Activated naive CD8-positive, alpha-beta T cell treated with anti-CD3 and anti-CD28 coated beads for 36 hours (primary cell): Measurements from ENCODE around the gene ZNF80. TPM values are rescaled to one million over a fixed set of nuclear protein-coding genes. Genes with fewer than 3 reads are reported as not detected.

Experiments
- DNase-seq: peaks from one replicate; pipeline ENCODE4 v3.0.0; 2021
- H3K27ac Mint-ChIP-seq: one replicate; pipeline ENCODE4 v1.8.0; 2022; ENCODE audit warnings: mild to moderate bottlenecking, moderate library complexity, mixed read lengths
- H3K27me3 Mint-ChIP-seq: one replicate; pipeline ENCODE4 v1.8.0; 2022; ENCODE audit warnings: mild to moderate bottlenecking, mixed read lengths
- H3K36me3 Mint-ChIP-seq: one replicate; pipeline ENCODE4 v1.8.0; 2021; ENCODE audit warnings: mild to moderate bottlenecking, mixed read lengths
- H3K4me1 Mint-ChIP-seq: one replicate; pipeline ENCODE4 v1.8.0; 2021; ENCODE audit warnings: mixed read lengths
- H3K4me3 Mint-ChIP-seq: one replicate; pipeline ENCODE4 v1.8.0; 2022; ENCODE audit warnings: mild to moderate bottlenecking, moderate library complexity, mixed read lengths
- H3K9me3 Mint-ChIP-seq: one replicate; pipeline ENCODE4 v1.8.0; 2022; ENCODE audit warnings: mixed read lengths
- total RNA-seq, 2 experiments: library from RNA; stranded (reverse); gene quantifications; one replicate each; pipeline ENCODE4 v1.2.3, GENCODE V29; 2021

Gene ZNF80
- total RNA-seq, 2 experiments from 2014 or later = 0.82 to 1.3 TPM

- H3K4me1 Mint-ChIP-seq = peaks cover 25% of the 10 kb centered on the region
- H3K27me3 Mint-ChIP-seq = no peaks in the 10 kb centered on the region
- peaks cover 4% of the 10 kb centered on the region for H3K9me3 Mint-ChIP-seq
- no peak overlapping the region for H3K27ac Mint-ChIP-seq
- DNase-seq = peak; percentile 79
- H3K4me3 Mint-ChIP-seq = no peak overlapping the region
- H3K36me3 Mint-ChIP-seq = peaks cover 3% of the 10 kb centered on the region
These were observed 23.5 kb downstream of the ZNF80 start for GRCh38 chr3:114213627-114214541.

GRCh38 chr3:114213292-114213626 lies 24.1 kb downstream of the ZNF80 start:
- no peak overlapping the region for H3K4me3 Mint-ChIP-seq
- no peaks in the 10 kb centered on the region for H3K36me3 Mint-ChIP-seq
- DNase-seq = no peak
- no peak overlapping the region for H3K27ac Mint-ChIP-seq
- H3K27me3 Mint-ChIP-seq = no peaks in the 10 kb centered on the region
- peaks cover 24% of the 10 kb centered on the region for H3K4me1 Mint-ChIP-seq
- H3K9me3 Mint-ChIP-seq = peaks cover 4% of the 10 kb centered on the region

DNA sequence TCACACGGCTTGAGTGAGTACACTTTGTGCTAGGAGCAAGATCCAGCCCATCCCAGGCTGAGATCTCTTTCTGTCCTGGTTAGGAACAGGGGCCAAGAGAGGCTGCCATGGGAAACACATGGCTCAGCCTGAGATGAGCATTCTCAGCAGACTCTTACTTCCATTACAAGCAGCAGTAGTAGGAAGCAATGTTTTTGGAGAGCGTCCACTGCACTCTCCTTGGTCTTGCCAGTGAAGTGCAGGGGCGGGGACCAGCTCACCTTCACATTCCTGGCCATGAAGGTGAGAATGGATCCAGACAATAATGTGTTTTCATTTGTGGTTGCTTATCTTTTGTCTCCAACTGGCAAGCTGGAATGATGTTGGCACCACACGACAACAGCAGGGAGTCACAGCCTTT lies 24.7 kb downstream of the ZNF80 start:
- Mint-ChIP-seq H3K36me3 (no peaks in the 10 kb centered on the region), H3K4me1 (peaks cover 28% of the 10 kb centered on the region), H3K27me3 (no peaks in the 10 kb centered on the region), H3K27ac (no peak overlapping the region), H3K4me3 (peak overlapping the region; percentile 35), H3K9me3 (peaks cover 4% of the 10 kb centered on the region)
- DNase-seq = no peak

DNA sequence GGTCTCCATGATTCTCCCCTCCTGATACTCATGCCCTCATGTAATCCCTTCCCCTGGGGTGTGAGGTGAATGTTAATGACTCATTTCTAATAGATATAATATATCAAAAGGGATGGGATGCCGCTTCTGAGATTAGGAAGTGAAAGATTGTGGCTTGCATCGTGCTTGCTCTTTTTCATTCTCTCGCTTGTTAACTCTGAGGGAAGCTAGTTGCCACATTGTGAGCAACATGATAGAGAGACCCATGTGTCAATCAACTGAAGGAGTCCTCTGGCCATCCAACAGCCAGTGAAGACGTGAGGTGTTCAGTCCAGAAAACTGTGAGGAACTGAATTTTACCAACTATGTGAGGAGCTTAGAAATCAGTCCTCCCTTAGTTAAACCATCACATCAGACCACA lies 29.6 kb downstream of the ZNF80 start:
- Mint-ChIP-seq H3K4me1 (peaks cover 37% of the 10 kb centered on the region), H3K36me3 (no peaks in the 10 kb centered on the region), H3K27me3 (no peaks in the 10 kb centered on the region), H3K4me3 (no peak overlapping the region), H3K27ac (no peak overlapping the region), H3K9me3 (peaks cover 5% of the 10 kb centered on the region)
- DNase-seq = no peak

- Mint-ChIP-seq H3K4me3 (no peak overlapping the region), H3K27me3 (no peaks in the 10 kb centered on the region), H3K36me3 (no peaks in the 10 kb centered on the region), H3K9me3 (peaks cover 3% of the 10 kb centered on the region), H3K4me1 (peaks cover 24% of the 10 kb centered on the region), H3K27ac (no peak overlapping the region)
- DNase-seq = no peak
These were observed 31.0 kb downstream of the ZNF80 start for GRCh38 chr3:114206342-114206741.

DNA sequence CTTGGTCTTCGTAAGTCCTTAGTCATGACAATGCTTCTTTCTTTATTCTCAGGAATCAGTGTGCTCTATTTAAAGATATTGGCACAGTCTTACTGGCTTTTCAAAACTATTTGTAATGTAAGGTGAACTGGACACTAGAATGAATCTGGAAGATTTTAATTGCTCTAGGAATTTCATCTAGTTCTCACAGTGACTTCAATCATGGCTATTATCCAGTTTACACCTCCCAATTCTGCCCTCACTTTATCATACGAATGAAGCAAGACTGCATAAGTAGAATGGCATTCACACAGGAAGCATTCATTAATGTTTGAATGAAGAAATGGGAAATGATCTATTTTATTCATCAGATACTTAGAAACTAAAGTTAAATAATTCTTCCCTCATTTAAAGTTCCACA lies 31.8 kb downstream of the ZNF80 start:
- no peaks in the 10 kb centered on the region for H3K27me3 Mint-ChIP-seq
- no peak overlapping the region for H3K4me3 Mint-ChIP-seq
- DNase-seq = no peak
- H3K36me3 Mint-ChIP-seq = no peaks in the 10 kb centered on the region
- peaks cover 2% of the 10 kb centered on the region for H3K9me3 Mint-ChIP-seq
- peaks cover 24% of the 10 kb centered on the region for H3K4me1 Mint-ChIP-seq
- no peak overlapping the region for H3K27ac Mint-ChIP-seq

DNA sequence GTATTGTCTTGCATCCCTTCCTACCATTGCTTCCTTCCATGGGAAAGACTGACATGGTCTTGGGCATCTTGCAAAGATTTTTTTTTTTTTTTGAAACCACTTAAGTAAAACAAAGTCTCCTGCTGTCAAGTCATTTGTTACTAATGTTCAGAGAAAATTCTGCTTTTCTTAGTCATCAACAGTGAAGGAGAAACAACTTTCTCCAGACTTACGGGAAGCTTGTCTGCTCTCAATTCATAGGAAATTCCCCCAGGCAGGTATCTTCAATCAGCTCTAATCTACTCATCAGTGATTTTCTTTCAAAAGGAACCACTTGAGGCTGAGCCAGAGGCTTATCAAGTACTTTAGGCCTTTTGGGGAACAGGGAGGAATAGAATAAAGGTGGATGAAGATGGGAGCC lies 42.6 kb downstream of the ZNF80 start:
- H3K27me3 Mint-ChIP-seq = no peaks in the 10 kb centered on the region
- H3K4me1 Mint-ChIP-seq = no peaks in the 10 kb centered on the region
- no peaks in the 10 kb centered on the region for H3K36me3 Mint-ChIP-seq
- no peaks in the 10 kb centered on the region for H3K9me3 Mint-ChIP-seq
- no peak for DNase-seq
- H3K27ac Mint-ChIP-seq = no peak overlapping the region
- H3K4me3 Mint-ChIP-seq = no peak overlapping the region

DNA sequence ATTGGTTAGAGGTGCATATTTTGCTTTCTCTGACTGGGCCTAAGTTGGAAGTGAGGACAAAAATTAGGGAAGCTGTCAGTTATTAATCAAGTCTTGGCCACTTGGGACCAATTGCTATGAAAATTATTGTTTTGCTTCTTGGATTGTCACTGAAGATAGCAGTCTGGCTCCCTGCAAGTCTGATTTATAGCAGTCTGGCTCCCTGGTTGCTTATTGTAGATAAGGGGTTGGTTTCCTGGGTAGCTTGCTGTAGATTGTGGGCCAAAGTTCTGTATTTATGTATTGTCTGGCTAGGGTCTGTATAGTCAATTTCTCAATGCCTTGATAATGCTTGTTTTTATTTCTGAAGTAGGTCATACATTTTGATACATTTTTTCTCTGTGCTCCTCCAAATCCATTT lies 45.2 kb downstream of the ZNF80 start:
- H3K4me3 Mint-ChIP-seq = no peak overlapping the region
- no peak for DNase-seq
- H3K36me3 Mint-ChIP-seq = no peaks in the 10 kb centered on the region
- H3K9me3 Mint-ChIP-seq = no peaks in the 10 kb centered on the region
- no peaks in the 10 kb centered on the region for H3K4me1 Mint-ChIP-seq
- no peaks in the 10 kb centered on the region for H3K27me3 Mint-ChIP-seq
- H3K27ac Mint-ChIP-seq = no peak overlapping the region

- no peaks in the 10 kb centered on the region for H3K4me1 Mint-ChIP-seq
- H3K36me3 Mint-ChIP-seq = peaks cover 5% of the 10 kb centered on the region
- H3K27ac Mint-ChIP-seq = no peak overlapping the region
- DNase-seq = no peak
- peaks cover 13% of the 10 kb centered on the region for H3K9me3 Mint-ChIP-seq
- no peak overlapping the region for H3K4me3 Mint-ChIP-seq
- H3K27me3 Mint-ChIP-seq = no peaks in the 10 kb centered on the region
These were observed 50.9 kb downstream of the ZNF80 start for GRCh38 chr3:114186501-114186900.

Other genes starting within 250 kb of the ZNF80 start
- gene CCDC191, start 181.1 kb downstream of the ZNF80 start, total RNA-seq = 1 to 10 TPM in 1 of 2 experiments, under 1 TPM in 1; 0.99 to 1.7 TPM
- gene QTRT2, start 180.8 kb downstream of the ZNF80 start, total RNA-seq = 10 to 100 TPM; 43.3 to 51.1 TPM
- gene DRD3, start 58.5 kb downstream of the ZNF80 start, total RNA-seq = not detected
- 10 to 100 TPM; 12.9 to 16.4 TPM for gene TIGIT, start 56.5 kb upstream of the ZNF80 start, total RNA-seq